ENCODE measurements around the gene OXLD1.

GRCh38 chr17:81708739-81709185, 42.4 kb upstream of the OXLD1 start:
- no peak for TF ChIP-seq EZH2phosphoT487 (IDR thresholded peaks at IDR 0.05; ENCODE audit: insufficient read depth, low read depth)
- no peak for TF ChIP-seq EZH2 (IDR thresholded peaks at IDR 0.05; ENCODE audit: insufficient read depth, poor library complexity, severe bottlenecking)
